KMS-11 (cell line): Measurements from ENCODE around the gene APOL2.
"Not testable (repeated sequence)": the region's sequence is repeated elsewhere in the genome, so short reads cannot be mapped to it uniquely, and the experiment has no call there.

Experiments
- H2AFZ ChIP-seq: fragments of 200-600 bp; sonication (generic); 2 replicates; pipeline ENCODE4 v1.6.1; 2016; ENCODE audit warnings: antibody characterized with exemption, mixed run types, low read depth
- H3K27ac ChIP-seq: fragments of 200-600 bp; sonication (generic); 2 replicates; pipeline ENCODE4 v1.6.1; 2016; ENCODE audit warnings: mild to moderate bottlenecking, mixed run types
- H3K27me3 ChIP-seq: fragments of 200-600 bp; sonication (generic); 2 replicates; pipeline ENCODE4 v1.6.1; 2017; ENCODE audit warnings: mild to moderate bottlenecking, low read depth, mixed run types, moderate library complexity; ENCODE audit not compliant: insufficient read depth
- H3K36me3 ChIP-seq: fragments of 200-600 bp; sonication (generic); 2 replicates; pipeline ENCODE4 v1.6.1; 2017; ENCODE audit warnings: mild to moderate bottlenecking, mixed run types; ENCODE audit not compliant: insufficient read depth
- H3K4me1 ChIP-seq: fragments of 200-600 bp; sonication (generic); 2 replicates; pipeline ENCODE4 v1.6.1; 2016; ENCODE audit warnings: mild to moderate bottlenecking, low read depth, mixed run types; ENCODE audit not compliant: poor library complexity, severe bottlenecking
- H3K4me2 ChIP-seq: fragments of 200-600 bp; sonication (generic); 2 replicates; pipeline ENCODE4 v1.7.0; 2016; ENCODE audit warnings: mild to moderate bottlenecking, mixed run types
- H3K4me3 ChIP-seq: fragments of 200-600 bp; sonication (generic); IDR thresholded peaks from 2 replicates; pipeline ENCODE4 v1.6.1; 2017; ENCODE audit warnings: low read depth, low read length, mixed read lengths; ENCODE audit not compliant: insufficient read depth
- H3K79me2 ChIP-seq: fragments of 200-600 bp; sonication (generic); 2 replicates; pipeline ENCODE4 v1.6.1; 2016; ENCODE audit warnings: low read depth, mixed run types; ENCODE audit not compliant: insufficient read depth
- H3K9ac ChIP-seq: fragments of 200-600 bp; sonication (generic); 2 replicates; pipeline ENCODE4 v1.6.1; 2016; ENCODE audit warnings: mild to moderate bottlenecking, mixed run types
- H4K20me1 ChIP-seq: fragments of 200-600 bp; sonication (generic); 2 replicates; pipeline ENCODE4 v1.6.1; 2016; ENCODE audit warnings: mild to moderate bottlenecking, mixed run types; ENCODE audit not compliant: insufficient read depth
- CTCF ChIP-seq: fragments of 200-600 bp; sonication (generic); conservative IDR thresholded peaks from 2 replicates; pipeline ENCODE4 v1.6.1; 2017; ENCODE audit warnings: low read depth, mild to moderate bottlenecking, antibody characterized with exemption, low read length, moderate library complexity, mixed read lengths

The APOL2 gene

GRCh38 chr22:36213586-36213985 lies 25.7 kb downstream of the APOL2 start:
- Histone ChIP-seq H3K27me3 (no peaks in the 10 kb centered on the region), H3K36me3 (no peaks in the 10 kb centered on the region), H3K4me1 (peaks cover 6% of the 10 kb centered on the region), H3K9ac (no peak overlapping the region), H2AFZ (no peak overlapping the region), H3K4me2 (no peak overlapping the region), H3K27ac (no peak overlapping the region), H3K79me2 (no peaks in the 10 kb centered on the region), H4K20me1 (no peaks in the 10 kb centered on the region), H3K4me3 (no peak overlapping the region)
- no peak for TF ChIP-seq CTCF

- Histone ChIP-seq H2AFZ (no peak overlapping the region), H3K9ac (no peak overlapping the region), H3K27me3 (no peaks in the 10 kb centered on the region), H3K4me3 (no peak overlapping the region), H4K20me1 (no peaks in the 10 kb centered on the region), H3K79me2 (no peaks in the 10 kb centered on the region), H3K27ac (no peak overlapping the region), H3K4me1 (peaks cover 12% of the 10 kb centered on the region), H3K4me2 (no peak overlapping the region), H3K36me3 (no peaks in the 10 kb centered on the region)
- no peak for TF ChIP-seq CTCF
Observed at GRCh38 chr22:36212901-36213300, 26.4 kb downstream of the APOL2 start.

GRCh38 chr22:36211237-36211861 lies 28.0 kb downstream of the APOL2 start:
- no peak for TF ChIP-seq CTCF
- H3K4me1 ChIP-seq: peaks cover 20% of the 10 kb centered on the region
- no peak overlapping the region for H2AFZ ChIP-seq
- H3K4me2 ChIP-seq: no peak overlapping the region
- no peak overlapping the region for H3K27ac ChIP-seq
- H3K27me3 ChIP-seq: no peaks in the 10 kb centered on the region
- no peak overlapping the region for H3K9ac ChIP-seq
- no peaks in the 10 kb centered on the region for H3K79me2 ChIP-seq
- H3K36me3 ChIP-seq: no peaks in the 10 kb centered on the region
- no peaks in the 10 kb centered on the region for H4K20me1 ChIP-seq
- H3K4me3 ChIP-seq: no peak overlapping the region

GRCh38 chr22:36210224-36210623 lies 29.1 kb downstream of the APOL2 start:
- no peak for TF ChIP-seq CTCF
- Histone ChIP-seq H3K4me3 (no peak overlapping the region), H2AFZ (no peak overlapping the region), H3K36me3 (no peaks in the 10 kb centered on the region), H3K27ac (no peak overlapping the region), H3K4me2 (no peak overlapping the region), H3K27me3 (no peaks in the 10 kb centered on the region), H3K9ac (no peak overlapping the region), H3K4me1 (peaks cover 20% of the 10 kb centered on the region), H3K79me2 (no peaks in the 10 kb centered on the region), H4K20me1 (no peaks in the 10 kb centered on the region)

GRCh38 chr22:36209488-36209908 lies 29.8 kb downstream of the APOL2 start:
- H3K4me1 ChIP-seq: peaks cover 20% of the 10 kb centered on the region
- not testable (repeated sequence) for H3K27me3 ChIP-seq, H3K36me3 ChIP-seq, H3K79me2 ChIP-seq, H3K4me2 ChIP-seq, H3K4me3 ChIP-seq, H3K9ac ChIP-seq, H2AFZ ChIP-seq, H3K27ac ChIP-seq, H4K20me1 ChIP-seq
